Fibroblast of lung (primary cell): ENCODE results near the gene NFATC3. TPM values are rescaled to one million over a fixed set of nuclear protein-coding genes. Genes with fewer than 3 reads are reported as not detected.
"Not testable (repeated sequence)": the region's sequence is repeated elsewhere in the genome, so short reads cannot be mapped to it uniquely, and the experiment has no call there.

ENCODE experiments used
- DNase-seq, 2 donors: peaks; one replicate each; pipeline versions ENCODE4 v3.0.0 to v3.0.0-alpha.2; 2010; ENCODE audit warnings: low read depth in 2 of 2
- H2AFZ ChIP-seq: 2 replicates; pipeline ENCODE4 v1.5.1; 2012; ENCODE audit warnings: low read length, control low read depth, inconsistent platforms
- H3K27ac ChIP-seq: 2 replicates; pipeline ENCODE4 v1.5.1; 2011; ENCODE audit warnings: low read length, control low read depth; ENCODE audit not compliant: insufficient read depth
- H3K27me3 ChIP-seq: 2 replicates; pipeline ENCODE4 v1.5.1; 2011; ENCODE audit warnings: mild to moderate bottlenecking, low read length; ENCODE audit not compliant: control insufficient read depth, insufficient read depth
- H3K36me3 ChIP-seq: 2 replicates; pipeline ENCODE4 v1.5.1; 2011; ENCODE audit warnings: low read length; ENCODE audit not compliant: control insufficient read depth, insufficient read depth
- H3K4me1 ChIP-seq: 2 replicates; pipeline ENCODE4 v1.5.1; 2011; ENCODE audit warnings: low read length; ENCODE audit not compliant: control insufficient read depth, insufficient read depth; ENCODE audit errors: extremely low read depth
- H3K4me2 ChIP-seq: 2 replicates; pipeline ENCODE4 v1.5.1; 2011; ENCODE audit warnings: low read length, control low read depth; ENCODE audit not compliant: insufficient read depth; ENCODE audit errors: extremely low read depth
- H3K4me3 ChIP-seq, 4 experiments: fragments of 200-600 bp in 1 of 4; sonication (generic) in 1 of 4; replicated peaks in 1 of 4; 2 replicates each; pipeline ENCODE4 v1.5.1; 2011 to 2016; ENCODE audit warnings: low read length in 4 of 4, low read depth in 3 of 4, mild to moderate bottlenecking in 3 of 4, control low read depth in 2 of 4, inconsistent platforms in 1 of 4, mixed read lengths in 1 of 4; ENCODE audit not compliant: insufficient read depth in 1 of 4; ENCODE audit errors: control extremely low read depth in 1 of 4
- H3K79me2 ChIP-seq: 2 replicates; pipeline ENCODE4 v1.5.1; 2012; ENCODE audit warnings: mild to moderate bottlenecking, low read length, inconsistent platforms; ENCODE audit not compliant: control insufficient read depth, insufficient read depth
- H3K9ac ChIP-seq: 2 replicates; pipeline ENCODE4 v1.5.1; 2011; ENCODE audit warnings: mild to moderate bottlenecking, low read length, control low read depth; ENCODE audit not compliant: insufficient read depth
- H3K9me3 ChIP-seq: 2 replicates; pipeline ENCODE4 v1.5.1; 2012; ENCODE audit warnings: low read depth, low read length; ENCODE audit not compliant: control insufficient read depth, insufficient read depth
- H4K20me1 ChIP-seq: 2 replicates; pipeline ENCODE4 v1.5.1; 2011; ENCODE audit warnings: low read length; ENCODE audit not compliant: control insufficient read depth, insufficient read depth; ENCODE audit errors: extremely low read depth
- CTCF ChIP-seq, 2 donors: IDR thresholded peaks in 1 of 2; conservative IDR thresholded peaks in 1 of 2; 1 replicate in 1 of 2; 2 replicates in 1 of 2; pipeline ENCODE4 v1.5.1; 2011 to 2012; ENCODE audit warnings: low read length in 2 of 2, control low read depth in 1 of 2, inconsistent platforms in 1 of 2, low read depth in 1 of 2, mild to moderate bottlenecking in 1 of 2
- EZH2 ChIP-seq: IDR thresholded peaks from 2 replicates; pipeline ENCODE4 v1.5.1; 2012; ENCODE audit warnings: low read length, control low read depth, mild to moderate bottlenecking; ENCODE audit errors: missing control alignments
- polyA plus RNA-seq, 2 donors: library from polyadenylated mRNA; depleted of rRNA in 1 of 2; stranded (reverse) in 1 of 2; unstranded in 1 of 2; fragments of >200 nt; gene quantifications; 2 replicates each; pipeline ENCODE4 v1.2.1, GENCODE V29; 2011 to 2012; ENCODE audit warnings: missing spikeins in 1 of 2
- total RNA-seq: library from RNA; depleted of rRNA; stranded (reverse); fragments of >200 nt; gene quantifications from 2 replicates; pipeline ENCODE4 v1.2.1, GENCODE V29; 2014

NFATC3 gene
- total and polyA plus RNA-seq, 2 donors (not counting 1 experiment from before 2014, with no cell fraction given): 9.6 to 10.6 TPM

DNA sequence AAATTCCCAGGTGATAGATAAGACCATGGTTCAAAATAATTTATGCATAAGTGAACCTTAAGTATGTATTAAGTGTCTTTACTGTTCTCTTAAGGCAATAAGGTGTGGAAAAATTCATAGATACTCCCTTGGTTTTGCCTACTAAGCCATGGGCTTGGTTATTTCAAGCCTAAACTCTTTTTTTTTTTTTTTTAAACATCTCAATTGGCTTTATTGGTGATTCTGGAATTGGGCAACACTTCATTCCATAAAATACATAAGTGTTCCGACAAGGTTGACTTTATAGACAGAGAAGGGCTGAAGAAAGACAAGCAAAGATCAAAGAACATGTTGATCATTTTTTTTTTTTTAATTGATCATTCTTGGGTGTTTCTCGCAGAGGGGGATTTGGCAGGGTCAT is 77.2 kb downstream of the NFATC3 start:
- H2AFZ ChIP-seq: no peak overlapping the region
- no peaks in the 10 kb centered on the region for H3K9me3 ChIP-seq
- DNase-seq: no peak
- no peak for TF ChIP-seq EZH2
- TF ChIP-seq CTCF (conservative IDR thresholded peaks at IDR 0.05 in 1 of 2, IDR thresholded peaks at IDR 0.05 in 1 of 2; ENCODE audit: low read depth in 1 of 2, low read length in 2 of 2): no peak
- no peaks in the 10 kb centered on the region for H3K79me2 ChIP-seq
- no peaks in the 10 kb centered on the region for H3K27me3 ChIP-seq
- no peak overlapping the region for H3K4me2 ChIP-seq
- H3K27ac ChIP-seq: no peak overlapping the region
- no peak overlapping the region for H3K9ac ChIP-seq
- no peaks in the 10 kb centered on the region for H3K36me3 ChIP-seq
- H3K4me1 ChIP-seq: no peaks in the 10 kb centered on the region
- H3K4me3 ChIP-seq: no peak overlapping the region
- H4K20me1 ChIP-seq: no peaks in the 10 kb centered on the region

DNA sequence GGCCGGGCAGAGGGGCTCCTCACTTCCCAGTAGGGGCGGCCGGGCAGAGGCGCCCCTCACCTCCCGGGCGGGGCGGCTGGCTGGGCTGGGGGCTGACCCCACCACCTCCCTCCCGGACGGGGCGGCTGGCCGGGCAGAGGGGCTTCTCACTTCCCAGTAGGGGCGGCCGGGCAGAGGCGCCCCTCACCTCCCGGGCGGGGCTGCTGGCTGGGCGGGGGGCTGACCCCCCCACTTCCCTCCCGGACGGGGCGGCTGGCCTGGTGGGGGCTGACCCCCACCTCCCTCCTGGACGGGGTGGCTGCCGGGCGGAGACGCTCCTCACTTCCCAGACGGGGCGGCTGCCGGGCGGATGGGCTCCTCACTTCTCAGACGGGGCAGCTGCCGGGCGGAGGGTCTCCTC is 78.1 kb downstream of the NFATC3 start:
- H3K4me3 ChIP-seq, H3K36me3 ChIP-seq, H3K4me2 ChIP-seq, H3K4me1 ChIP-seq, H2AFZ ChIP-seq, DNase-seq, H3K79me2 ChIP-seq, H3K27me3 ChIP-seq, H3K9me3 ChIP-seq, H3K9ac ChIP-seq, H3K27ac ChIP-seq, H4K20me1 ChIP-seq: not testable (repeated sequence)

- H3K36me3 ChIP-seq: no peaks in the 10 kb centered on the region
- no peak overlapping the region for H3K4me2 ChIP-seq
- TF ChIP-seq EZH2: no peak
- no peak for TF ChIP-seq CTCF (conservative IDR thresholded peaks at IDR 0.05 in 1 of 2, IDR thresholded peaks at IDR 0.05 in 1 of 2; ENCODE audit: low read depth in 1 of 2, low read length in 2 of 2)
- H2AFZ ChIP-seq: no peak overlapping the region
- H3K4me3 ChIP-seq: no peak overlapping the region
- H4K20me1 ChIP-seq: no peaks in the 10 kb centered on the region
- no peaks in the 10 kb centered on the region for H3K4me1 ChIP-seq
- H3K9me3 ChIP-seq: no peaks in the 10 kb centered on the region
- no peak overlapping the region for H3K27ac ChIP-seq
- no peak for DNase-seq
- no peaks in the 10 kb centered on the region for H3K27me3 ChIP-seq
- H3K9ac ChIP-seq: no peak overlapping the region
- no peaks in the 10 kb centered on the region for H3K79me2 ChIP-seq
These were observed 81.1 kb downstream of the NFATC3 start for GRCh38 chr16:68166264-68166663.
